ENCODE results near the gene TSPAN12.

Gene TSPAN12

DNA sequence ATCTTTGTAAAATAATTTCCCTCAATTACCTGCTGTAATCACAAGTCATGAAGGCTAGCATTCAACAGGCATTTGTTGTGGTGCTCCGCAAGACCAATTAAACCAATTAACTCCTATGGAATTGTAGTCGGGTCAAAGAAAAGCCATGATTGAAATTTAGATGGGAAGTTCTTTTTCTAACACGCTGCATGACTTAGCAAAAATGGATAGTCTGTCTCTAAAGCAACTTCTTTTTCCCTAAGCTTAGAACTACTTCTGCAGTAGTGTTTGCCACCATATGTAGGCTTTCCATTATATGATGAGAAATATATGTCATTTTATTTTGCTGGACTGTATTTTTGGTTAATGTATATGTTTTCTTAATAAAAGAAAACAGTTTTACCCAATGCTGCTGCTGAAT, 119.1 kb downstream of the TSPAN12 start:
- no peak for FAIRE-seq
